Esophagus squamous epithelium (tissue), 4 donors: ENCODE data around the gene FBXL12.

Experiments
- POLR2A ChIP-seq, 4 donors: fragments of 450-650 bp; IDR thresholded peaks; one replicate each; pipeline ENCODE4 v1.6.1; 2017; ENCODE audit warnings: antibody characterized with exemption in 4 of 4, mild to moderate bottlenecking in 4 of 4, moderate library complexity in 3 of 4
- TF ChIP-seq, protein P1 (sequence below), 6 experiments: fragments of 450-650 bp in 4 of 6; fragments of 200-600 bp in 2 of 6; sonication (generic) in 2 of 6; IDR thresholded peaks; one replicate each; pipeline ENCODE4 v1.5.1; 2016 to 2019; ENCODE audit warnings: antibody characterized with exemption in 6 of 6, mild to moderate bottlenecking in 4 of 6, moderate library complexity in 4 of 6

- TF ChIP-seq, protein P1, sequence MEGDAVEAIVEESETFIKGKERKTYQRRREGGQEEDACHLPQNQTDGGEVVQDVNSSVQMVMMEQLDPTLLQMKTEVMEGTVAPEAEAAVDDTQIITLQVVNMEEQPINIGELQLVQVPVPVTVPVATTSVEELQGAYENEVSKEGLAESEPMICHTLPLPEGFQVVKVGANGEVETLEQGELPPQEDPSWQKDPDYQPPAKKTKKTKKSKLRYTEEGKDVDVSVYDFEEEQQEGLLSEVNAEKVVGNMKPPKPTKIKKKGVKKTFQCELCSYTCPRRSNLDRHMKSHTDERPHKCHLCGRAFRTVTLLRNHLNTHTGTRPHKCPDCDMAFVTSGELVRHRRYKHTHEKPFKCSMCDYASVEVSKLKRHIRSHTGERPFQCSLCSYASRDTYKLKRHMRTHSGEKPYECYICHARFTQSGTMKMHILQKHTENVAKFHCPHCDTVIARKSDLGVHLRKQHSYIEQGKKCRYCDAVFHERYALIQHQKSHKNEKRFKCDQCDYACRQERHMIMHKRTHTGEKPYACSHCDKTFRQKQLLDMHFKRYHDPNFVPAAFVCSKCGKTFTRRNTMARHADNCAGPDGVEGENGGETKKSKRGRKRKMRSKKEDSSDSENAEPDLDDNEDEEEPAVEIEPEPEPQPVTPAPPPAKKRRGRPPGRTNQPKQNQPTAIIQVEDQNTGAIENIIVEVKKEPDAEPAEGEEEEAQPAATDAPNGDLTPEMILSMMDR (IDR thresholded peaks at IDR 0.05) = no peak
- TF ChIP-seq POLR2A (IDR thresholded peaks at IDR 0.05) = peak in 3 of 4 donors; percentile 74 to 88 (median 78)
These were observed 8.7 kb upstream of the FBXL12 start, which contains the start of gene UBL5 for GRCh38 chr19:9827289-9828238.
